ENCODE data around the gene EHMT2. TPM values are rescaled to one million over a fixed set of nuclear protein-coding genes. Genes with fewer than 3 reads are reported as not detected.

Gene EHMT2
- total RNA-seq, 4 donors from 2014 or later: 26.9 to 47.7 (median 38.7) TPM

- Histone ChIP-seq H3K4me1 (no peaks in the 10 kb centered on the region), H3K4me3 (replicated peaks in 1 of 3) (no peak overlapping the region), H3K36me3 (no peaks in the 10 kb centered on the region), H3K27me3 (no peaks in the 10 kb centered on the region), H3K9me3 (no peaks in the 10 kb centered on the region), H3K27ac (no peak overlapping the region)
- no peak for DNase-seq
- WGBS, 2 donors: 90 to 100% methylated on average over 1 of the region's 1 CpG
- intact Hi-C loops (cut with DNase I): no loop called here
- TF ChIP-seq POLR2A (IDR thresholded peaks at IDR 0.05) (no peak), CTCF (IDR thresholded peaks at IDR 0.05) (no peak)
Measured at GRCh38 chr6:31930962-31931361, 33.5 kb upstream of the EHMT2 start.

DNA sequence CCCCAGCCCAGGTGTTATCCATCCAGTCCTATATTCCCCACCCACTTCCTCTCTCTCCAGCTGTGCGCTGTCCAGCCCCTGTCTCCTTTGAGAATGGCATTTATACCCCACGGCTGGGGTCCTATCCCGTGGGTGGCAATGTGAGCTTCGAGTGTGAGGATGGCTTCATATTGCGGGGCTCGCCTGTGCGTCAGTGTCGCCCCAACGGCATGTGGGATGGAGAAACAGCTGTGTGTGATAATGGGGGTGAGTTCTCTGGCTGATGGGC lies 31.1 kb upstream of the EHMT2 start:
- no peak for DNase-seq
- TF ChIP-seq POLR2A (IDR thresholded peaks at IDR 0.05) (no peak), CTCF (IDR thresholded peaks at IDR 0.05) (no peak)
- H3K9me3 ChIP-seq: no peaks in the 10 kb centered on the region
- WGBS, 2 donors: 82% methylated on average over 7 to 9 of the region's 9 CpGs
- intact Hi-C loops (cut with DNase I): no loop called here
- H3K4me3 ChIP-seq (replicated peaks in 1 of 3): no peak overlapping the region
- H3K4me1 ChIP-seq: no peaks in the 10 kb centered on the region
- no peaks in the 10 kb centered on the region for H3K27me3 ChIP-seq
- H3K36me3 ChIP-seq: no peaks in the 10 kb centered on the region
- no peak overlapping the region for H3K27ac ChIP-seq

GRCh38 chr6:31927863-31928671 lies 30.6 kb upstream of the EHMT2 start:
- TF ChIP-seq POLR2A (IDR thresholded peaks at IDR 0.05): no peak
- TF ChIP-seq CTCF (IDR thresholded peaks at IDR 0.05): no peak
- Histone ChIP-seq H3K4me3 (replicated peaks in 1 of 3) (no peak overlapping the region), H3K36me3 (no peaks in the 10 kb centered on the region), H3K9me3 (no peaks in the 10 kb centered on the region), H3K27me3 (no peaks in the 10 kb centered on the region), H3K4me1 (no peaks in the 10 kb centered on the region), H3K27ac (no peak overlapping the region)
- DNase-seq: no peak
- intact Hi-C loops (cut with DNase I): no loop called here
- 76 to 77% methylated on average over 10 to 11 of the region's 11 CpGs for WGBS, 2 donors

DNA sequence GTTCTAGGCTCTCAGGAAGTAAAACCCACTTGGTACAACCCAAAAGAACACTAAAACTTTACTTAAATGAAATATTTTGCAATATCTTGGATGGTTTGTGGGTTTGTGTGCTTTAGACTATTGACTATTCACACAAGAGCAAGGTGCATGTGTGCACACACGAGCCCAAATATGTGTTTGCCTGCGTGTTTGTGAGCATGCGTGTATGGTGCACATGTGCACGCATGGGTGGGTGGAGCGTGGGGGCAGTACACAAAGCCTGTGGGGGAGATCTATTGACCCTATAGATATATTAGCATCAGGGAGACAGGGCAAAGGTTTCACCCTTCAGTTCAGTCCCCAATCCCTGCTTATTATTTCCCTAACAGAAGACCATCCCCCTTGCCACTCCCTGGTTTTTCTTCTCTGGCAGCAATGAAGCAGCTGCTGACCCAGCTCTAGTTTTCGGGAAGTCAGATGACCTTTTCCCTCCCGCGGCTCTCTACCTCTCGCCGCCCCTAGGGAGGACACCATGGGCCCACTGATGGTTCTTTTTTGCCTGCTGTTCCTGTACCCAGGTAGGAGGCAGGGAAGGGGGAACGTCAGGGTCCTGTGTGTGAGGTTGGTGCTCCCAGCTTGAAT lies 29.9 kb upstream of the EHMT2 start, which contains the start of gene C2:
TSS of gene C2 (plus strand) at position 476 of the 621 bp plus-strand sequence. CDS start at position 512, 36 bp downstream.
- H3K27me3 ChIP-seq: no peaks in the 10 kb centered on the region
- H3K36me3 ChIP-seq: no peaks in the 10 kb centered on the region
- no peak for TF ChIP-seq POLR2A (IDR thresholded peaks at IDR 0.05)
- TF ChIP-seq CTCF (IDR thresholded peaks at IDR 0.05): no peak
- H3K4me1 ChIP-seq: no peaks in the 10 kb centered on the region
- intact Hi-C loops (cut with DNase I): no loop called here
- no peak within 1 kb of the TSS for H3K4me3 ChIP-seq (replicated peaks in 1 of 3)
- H3K27ac ChIP-seq: no peak within 1 kb of the TSS
- WGBS, 2 donors: 68 to 70% methylated on average over 11 of the region's 11 CpGs
- DNase-seq: no peak
- no peaks in the 10 kb centered on the region for H3K9me3 ChIP-seq

DNA sequence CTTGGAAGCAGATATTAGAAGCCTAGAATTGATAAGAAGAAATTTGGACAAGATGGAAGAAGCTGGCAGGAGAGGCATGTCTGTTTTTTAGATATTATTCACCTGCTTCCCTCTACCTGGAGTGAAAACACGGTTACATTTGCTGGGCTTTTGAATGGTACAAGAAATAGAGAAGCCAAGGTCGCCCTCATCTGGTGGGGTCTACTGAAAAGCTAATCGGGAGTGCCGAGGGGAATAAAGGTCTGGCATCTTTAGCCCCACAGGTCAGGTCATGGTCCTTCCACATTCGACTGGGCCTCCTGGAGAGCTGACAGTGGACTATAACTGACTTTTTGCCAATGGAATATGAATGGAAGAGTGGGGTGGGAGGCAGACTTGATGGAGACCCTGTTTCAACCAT lies 25.4 kb upstream of the EHMT2 start:
- Histone ChIP-seq H3K27ac (no peak overlapping the region), H3K9me3 (no peaks in the 10 kb centered on the region), H3K36me3 (no peaks in the 10 kb centered on the region), H3K4me3 (replicated peaks in 1 of 3) (no peak overlapping the region), H3K4me1 (no peaks in the 10 kb centered on the region), H3K27me3 (no peaks in the 10 kb centered on the region)
- DNase-seq: peak; percentile 32 to 38
- TF ChIP-seq POLR2A (IDR thresholded peaks at IDR 0.05): no peak
- TF ChIP-seq CTCF (IDR thresholded peaks at IDR 0.05): peak in 2 of 6 experiments; percentile 17 to 19
- intact Hi-C loops (cut with DNase I): no loop called here
- 13 to 20% methylated on average over 5 of the region's 5 CpGs for WGBS, 2 donors
